GM12801 (cell line): ENCODE data around the gene TMEM131L.

Source experiments
- CTCF ChIP-seq: IDR thresholded peaks from one replicate; pipeline ENCODE4 v1.5.1; 2011; ENCODE audit warnings: control low read depth; ENCODE audit not compliant: insufficient read length; ENCODE audit errors: extremely low read depth

The TMEM131L gene

GRCh38 chr4:153570228-153570973 is 104.2 kb downstream of the TMEM131L start:
- TF ChIP-seq CTCF = no peak

GRCh38 chr4:153571006-153571545 is 104.9 kb downstream of the TMEM131L start:
- no peak for TF ChIP-seq CTCF

GRCh38 chr4:153572609-153573008 is 106.4 kb downstream of the TMEM131L start:
- TF ChIP-seq CTCF = no peak

GRCh38 chr4:153573221-153573620 is 107.1 kb downstream of the TMEM131L start:
- no peak for TF ChIP-seq CTCF

- no peak for TF ChIP-seq CTCF
Measured at GRCh38 chr4:153573881-153574802, 108.0 kb downstream of the TMEM131L start.

- TF ChIP-seq CTCF = no peak
Measured at GRCh38 chr4:153576443-153576774, 110.2 kb downstream of the TMEM131L start.

- TF ChIP-seq CTCF = no peak
Measured at GRCh38 chr4:153577053-153577452, 110.9 kb downstream of the TMEM131L start.
